Activated CD4-positive, alpha-beta T cell treated with anti-CD3 and anti-CD28 coated beads, Interleukin-10, Interleukin-2, amounts not matched to agents 100 ng/mL and 50 ng/mL, durations not matched to agents 16 hours and 8 hours (primary cell): ENCODE results near the gene TACC2.
"Not testable (repeated sequence)": the region's sequence is repeated elsewhere in the genome, so short reads cannot be mapped to it uniquely, and the experiment has no call there.

Experiments
- DNase-seq: peaks from one replicate; pipeline ENCODE4 v3.0.0-alpha.2; 2020

TACC2 gene

DNA sequence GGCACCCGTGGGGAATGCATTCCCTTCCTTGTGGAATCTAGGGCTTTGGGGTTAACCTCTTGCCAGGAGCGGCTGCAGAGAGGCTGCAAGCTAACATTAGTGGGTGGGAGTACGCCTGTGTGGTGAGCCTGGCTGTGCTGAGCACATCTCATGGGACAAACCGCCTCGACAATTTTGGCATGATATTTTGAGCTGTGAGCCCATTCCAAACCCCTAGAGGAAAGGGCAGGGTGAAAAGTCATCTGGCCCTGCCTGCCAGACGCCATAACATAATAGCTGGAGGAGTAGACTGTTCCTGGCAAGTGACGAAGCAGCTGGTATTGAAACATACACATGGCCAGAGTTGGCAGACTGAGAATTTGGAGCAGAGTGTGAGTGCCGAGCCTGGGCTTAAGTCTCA, 110.0 kb downstream of the TACC2 start:
- no peak for DNase-seq

DNA sequence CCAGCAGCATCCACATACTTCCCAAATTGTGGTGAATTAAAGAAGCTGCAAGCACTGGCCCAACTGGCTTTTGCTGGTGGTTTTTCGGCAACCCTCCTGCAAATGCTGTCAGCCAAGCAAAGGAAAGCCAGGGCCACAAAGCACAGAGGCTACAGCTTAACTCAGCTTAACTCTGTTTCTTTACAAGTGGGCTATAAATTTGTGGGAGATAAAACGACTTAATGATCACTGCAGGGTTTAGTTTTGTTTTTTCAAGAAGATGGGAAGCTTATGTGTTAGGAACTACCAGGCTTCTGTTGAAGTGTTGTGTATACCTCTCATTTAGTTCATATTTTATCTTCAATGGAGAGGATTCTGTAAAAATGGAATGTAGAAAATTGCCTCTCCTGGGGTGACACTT, 110.6 kb downstream of the TACC2 start:
- DNase-seq: no peak

DNA sequence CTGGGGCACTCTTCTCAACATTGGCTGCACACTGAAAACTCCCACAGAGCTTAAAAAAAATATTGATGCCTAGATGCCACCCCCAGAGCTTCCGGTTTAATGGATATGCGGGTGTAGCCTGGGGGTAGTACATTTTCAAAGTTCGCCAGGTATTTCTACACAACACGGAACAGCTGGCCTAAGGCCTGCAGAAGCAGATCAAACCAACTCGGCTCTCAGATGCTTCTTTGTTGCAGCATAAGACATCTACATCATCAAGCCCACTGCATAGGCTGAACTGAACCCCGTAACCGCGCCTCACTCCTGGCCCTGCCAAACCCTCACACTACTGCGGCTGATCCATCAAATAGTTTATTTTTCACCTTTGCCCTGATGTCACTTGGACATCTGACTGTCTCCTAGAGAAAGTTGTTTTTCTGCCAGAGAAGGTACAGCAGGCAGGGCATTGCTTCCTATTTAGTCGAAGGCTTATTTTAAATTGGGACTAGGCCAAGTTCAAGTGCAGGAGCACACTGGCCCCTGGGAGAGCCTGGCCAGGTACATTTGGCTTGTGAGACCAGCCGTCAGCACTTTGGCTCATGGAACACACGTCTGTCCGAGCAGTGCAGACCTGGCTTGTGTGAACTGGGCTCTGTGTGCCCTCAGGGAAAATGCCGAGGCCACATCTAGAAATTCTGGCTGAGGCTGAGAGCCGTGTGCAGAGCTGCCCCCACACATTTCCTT, 113.3 kb downstream of the TACC2 start:
- no peak for DNase-seq

DNA sequence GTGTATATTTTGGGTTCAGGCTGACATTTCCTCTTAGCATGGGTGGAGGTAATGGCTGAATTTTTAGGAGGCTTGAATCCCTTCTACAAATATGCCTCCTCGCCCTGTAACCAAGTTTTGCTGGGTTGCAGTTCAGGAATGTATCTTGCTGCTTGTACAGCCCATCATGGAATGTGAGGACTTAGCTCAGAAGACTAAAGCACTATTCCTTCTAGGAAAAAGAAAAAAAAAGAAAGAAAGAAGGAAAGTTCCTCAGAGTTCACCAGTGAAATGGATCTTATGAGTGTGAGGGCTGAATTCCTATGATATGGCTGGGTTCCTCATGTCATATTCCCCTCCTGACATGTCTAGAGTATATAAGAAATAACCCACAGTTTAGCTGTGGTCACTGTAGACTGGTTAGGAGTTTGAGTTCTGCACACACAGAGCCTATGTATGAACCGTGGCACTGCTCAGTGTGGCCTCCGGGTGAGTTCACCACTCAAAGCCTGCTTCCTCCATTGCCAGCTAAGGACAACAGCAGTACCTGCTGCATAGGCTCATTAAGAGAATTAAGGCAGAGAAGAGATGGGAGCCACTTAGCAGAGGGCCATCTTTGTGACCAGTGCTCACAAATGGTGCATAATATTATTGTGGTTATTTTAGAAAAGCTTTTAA, 114.0 kb downstream of the TACC2 start:
- no peak for DNase-seq

DNA sequence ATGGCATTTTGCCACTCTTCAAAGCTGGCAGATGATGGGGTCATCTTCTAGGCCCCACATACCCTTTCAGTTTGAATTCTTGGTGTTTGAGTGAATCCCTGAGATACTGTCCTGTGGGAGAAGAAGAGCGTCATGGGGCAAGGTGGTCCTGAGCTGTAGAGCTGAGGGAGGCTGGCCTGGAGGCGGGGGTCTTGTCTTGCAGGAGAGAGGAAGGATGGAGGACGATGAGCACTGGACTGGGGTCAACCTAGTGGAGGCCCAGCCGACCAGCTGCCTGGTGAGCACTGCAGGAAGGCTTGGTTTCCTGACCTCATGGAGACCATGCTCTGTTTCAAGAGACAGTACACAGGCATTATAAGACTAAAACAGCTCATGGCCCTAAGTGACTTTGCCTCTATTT, 114.6 kb downstream of the TACC2 start:
- DNase-seq: no peak

DNA sequence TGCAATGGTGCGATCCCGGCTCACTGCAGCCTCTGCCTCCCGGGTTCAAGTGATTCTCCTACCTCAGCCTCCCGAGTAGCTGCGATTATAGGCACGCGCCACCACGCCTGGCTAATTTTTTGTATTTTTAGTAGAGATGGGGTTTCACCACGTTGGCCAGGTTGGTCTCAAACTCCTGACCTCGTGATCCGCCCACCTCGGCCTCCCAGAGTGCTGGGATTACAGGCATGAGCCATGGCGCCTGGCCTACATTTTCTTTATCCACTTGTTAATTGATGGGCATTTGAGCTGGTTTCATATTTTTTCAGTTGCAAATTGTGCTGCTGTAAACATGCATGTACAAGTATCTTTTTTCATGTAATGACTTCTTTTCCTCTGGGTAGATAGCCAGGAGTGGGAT, 119.8 kb downstream of the TACC2 start:
- not testable (repeated sequence) for DNase-seq

DNA sequence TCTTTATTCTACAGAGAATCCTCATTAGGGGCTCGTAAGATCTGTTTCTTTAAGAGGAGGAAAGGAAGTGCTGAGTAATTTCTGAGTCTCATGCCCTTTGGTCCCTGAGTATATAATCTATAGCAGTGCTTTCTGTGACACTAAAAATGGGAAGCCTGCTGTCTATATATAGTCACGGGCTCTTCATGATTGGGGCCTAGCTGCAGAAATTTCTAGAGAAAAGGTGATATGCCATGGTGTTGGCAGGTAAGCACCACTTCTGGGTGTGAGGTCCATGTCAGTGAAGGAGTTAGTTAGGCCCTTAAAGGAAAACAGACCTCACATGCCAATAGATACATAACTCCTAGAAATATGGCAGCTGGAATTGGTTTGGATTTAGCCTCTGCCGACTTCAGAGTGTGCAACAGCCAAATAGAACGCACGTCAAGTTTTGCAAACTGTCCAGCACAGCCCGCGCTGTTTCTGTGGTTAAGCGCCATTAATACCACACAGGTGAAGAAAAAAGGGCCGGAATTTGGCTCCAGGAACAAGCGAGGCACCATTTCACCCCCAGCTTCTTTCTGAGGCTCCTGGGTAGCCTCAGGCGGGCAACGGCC, 123.2 kb downstream of the TACC2 start:
- DNase-seq: peak; percentile 33

DNA sequence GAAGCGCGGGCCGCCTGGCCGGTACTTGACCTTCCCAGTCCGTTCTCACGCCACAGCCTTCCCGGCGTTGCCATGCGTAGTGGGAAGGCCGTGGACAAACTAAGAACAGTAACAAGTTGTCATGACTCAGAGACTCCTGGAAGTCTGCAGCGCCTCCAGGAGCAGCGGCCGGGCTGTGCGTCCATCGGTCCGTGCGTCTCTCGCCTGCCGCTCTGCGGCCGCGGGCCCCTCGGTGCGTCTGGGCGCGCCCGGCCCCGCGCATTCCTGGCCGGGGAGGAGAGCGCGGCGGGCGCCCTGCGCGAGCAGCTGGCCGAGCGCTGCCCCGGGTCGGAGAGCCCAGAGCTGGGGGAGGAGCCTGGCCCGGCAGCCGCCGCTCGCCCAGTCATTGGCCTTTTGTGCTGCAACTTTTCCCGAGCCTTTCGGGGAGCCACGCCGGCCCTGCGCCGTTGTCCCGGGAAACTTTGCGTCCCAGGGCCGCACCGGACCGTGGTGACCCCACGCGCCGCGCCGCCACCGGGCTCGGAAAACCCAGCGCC, 123.7 kb downstream of the TACC2 start:
- no peak for DNase-seq

DNA sequence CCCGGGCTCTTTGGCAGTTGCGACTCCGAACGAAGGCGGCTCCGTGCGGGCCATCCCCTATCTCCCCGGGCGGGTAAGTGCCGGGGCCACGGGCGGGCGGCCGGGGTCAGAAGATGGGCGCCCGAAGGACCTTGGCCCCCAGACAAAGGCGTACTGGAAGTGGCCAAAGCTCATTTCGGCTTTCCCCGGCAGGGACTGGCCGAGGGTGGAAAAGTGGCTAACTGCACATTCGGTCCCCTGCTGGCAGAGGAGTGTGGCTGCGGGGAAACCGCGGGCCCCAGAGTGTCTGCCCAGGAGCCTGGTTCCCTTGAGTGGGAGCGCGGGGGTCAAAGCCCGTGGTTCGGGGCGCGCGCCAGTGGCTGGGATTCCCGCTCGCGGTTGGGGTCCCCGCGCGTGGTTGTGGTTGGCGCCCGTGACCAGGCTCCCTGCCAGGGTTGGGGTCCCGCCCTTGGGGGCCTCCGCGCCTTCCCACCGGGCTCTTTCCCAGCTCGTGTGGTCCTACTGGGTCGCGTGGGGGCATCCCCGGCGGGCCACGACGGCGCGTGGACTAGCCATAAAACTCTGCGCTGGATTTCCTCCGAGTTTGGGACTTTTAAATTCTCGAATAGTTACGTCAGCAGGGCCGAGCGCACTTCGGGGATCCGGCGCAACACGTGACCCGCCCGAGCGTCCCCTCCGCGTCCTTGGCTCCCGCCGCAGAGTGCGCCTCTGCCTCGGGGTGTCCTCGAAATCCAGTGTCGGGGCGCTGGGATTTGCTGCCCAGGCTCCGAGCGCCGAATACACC, 124.4 kb downstream of the TACC2 start:
- DNase-seq: peak; percentile 19

DNA sequence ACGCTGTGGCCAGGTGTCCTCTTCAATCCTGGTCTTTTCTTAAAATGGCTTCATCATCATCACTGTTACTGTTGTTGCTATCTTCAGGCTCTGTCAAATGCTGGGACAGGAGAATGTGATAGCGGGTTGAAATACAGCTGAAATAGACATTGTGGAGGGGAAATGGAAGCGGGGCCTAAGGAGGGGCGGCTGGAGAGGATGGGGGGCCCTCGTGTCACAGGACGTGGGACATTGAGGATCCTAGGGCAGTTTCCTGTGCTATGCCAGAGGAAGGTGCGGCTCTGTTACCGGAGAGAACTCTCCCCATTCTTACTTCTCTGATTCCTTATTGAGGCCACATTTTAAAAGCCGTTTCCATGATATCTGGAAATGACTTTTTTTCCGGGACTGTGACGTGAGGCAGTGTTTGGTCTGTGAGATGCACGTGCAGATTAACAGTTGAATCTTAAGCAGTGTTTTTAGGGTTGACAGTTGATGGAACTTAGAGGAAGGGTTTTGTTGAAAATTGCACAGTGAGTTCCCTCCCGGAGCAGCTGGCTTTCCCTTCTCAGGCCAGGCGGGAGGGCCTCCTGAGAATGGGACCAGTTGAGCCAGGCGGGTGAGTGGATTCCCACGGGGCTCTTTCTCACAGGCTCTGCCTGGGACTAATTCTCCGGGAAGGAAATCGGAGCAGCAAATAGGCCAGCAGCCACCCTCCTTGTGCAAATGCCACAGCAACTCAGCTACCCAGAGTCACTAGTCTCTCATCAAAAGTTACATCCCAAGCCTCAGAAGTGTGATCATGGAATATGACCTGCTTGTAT, 125.2 kb downstream of the TACC2 start:
- DNase-seq: no peak

DNA sequence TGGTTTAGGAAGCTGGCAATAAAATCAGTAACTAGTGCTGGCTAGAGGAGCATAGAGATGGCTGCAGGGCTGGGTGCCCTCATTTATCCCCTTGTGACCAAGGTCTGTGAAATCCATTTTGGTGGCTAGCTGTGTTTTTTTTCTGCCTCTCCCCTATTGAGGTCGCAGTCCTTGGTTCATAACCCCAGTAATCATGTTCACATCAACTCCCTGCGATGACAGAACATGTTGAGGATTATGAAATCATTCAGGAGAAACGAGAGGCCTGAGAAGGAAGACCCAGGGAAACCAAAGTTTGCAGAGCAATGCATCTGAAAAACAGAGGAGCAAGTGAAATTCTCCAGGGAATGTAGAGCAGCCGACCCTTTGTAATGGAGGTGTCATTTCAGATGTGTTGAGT, 126.9 kb downstream of the TACC2 start:
- DNase-seq: no peak

DNA sequence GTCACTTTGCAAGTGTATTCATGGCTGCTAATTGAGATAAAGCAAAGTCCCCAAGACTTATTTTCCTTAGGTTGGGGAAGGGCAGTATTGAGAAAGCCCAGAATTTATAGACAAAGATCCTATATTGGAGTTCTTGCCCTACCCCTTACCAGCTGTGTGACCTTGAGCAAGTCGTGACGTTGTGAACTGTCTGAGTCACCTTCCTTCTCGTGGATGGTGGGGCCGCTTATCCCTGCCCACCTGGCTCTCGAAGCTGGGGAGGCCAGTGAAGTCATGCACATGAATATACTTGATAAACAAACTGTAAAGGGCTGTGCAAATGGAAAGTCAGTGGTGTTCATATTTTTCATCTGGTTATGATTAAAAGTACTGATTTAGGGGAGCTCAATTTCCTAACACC, 127.4 kb downstream of the TACC2 start:
- DNase-seq: no peak

DNA sequence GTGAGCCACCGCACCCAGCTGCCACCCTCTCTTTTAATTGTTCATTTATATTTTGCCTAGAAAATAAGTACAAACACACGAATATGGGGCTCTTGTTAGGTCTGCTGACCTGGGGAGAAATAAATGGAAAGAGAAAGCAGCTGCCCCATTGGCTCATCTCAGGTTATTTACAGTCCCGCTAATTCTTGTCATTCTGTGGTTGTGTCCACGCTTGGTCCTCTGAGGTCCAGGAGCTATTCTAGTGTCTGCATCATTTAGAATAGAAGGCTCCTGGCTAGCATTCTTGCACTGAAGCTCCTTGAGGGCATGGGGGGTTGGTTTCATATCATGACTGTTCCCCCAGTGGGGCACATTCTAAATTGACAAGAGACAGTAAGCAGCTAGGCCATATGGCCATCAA, 128.5 kb downstream of the TACC2 start:
- no peak for DNase-seq

DNA sequence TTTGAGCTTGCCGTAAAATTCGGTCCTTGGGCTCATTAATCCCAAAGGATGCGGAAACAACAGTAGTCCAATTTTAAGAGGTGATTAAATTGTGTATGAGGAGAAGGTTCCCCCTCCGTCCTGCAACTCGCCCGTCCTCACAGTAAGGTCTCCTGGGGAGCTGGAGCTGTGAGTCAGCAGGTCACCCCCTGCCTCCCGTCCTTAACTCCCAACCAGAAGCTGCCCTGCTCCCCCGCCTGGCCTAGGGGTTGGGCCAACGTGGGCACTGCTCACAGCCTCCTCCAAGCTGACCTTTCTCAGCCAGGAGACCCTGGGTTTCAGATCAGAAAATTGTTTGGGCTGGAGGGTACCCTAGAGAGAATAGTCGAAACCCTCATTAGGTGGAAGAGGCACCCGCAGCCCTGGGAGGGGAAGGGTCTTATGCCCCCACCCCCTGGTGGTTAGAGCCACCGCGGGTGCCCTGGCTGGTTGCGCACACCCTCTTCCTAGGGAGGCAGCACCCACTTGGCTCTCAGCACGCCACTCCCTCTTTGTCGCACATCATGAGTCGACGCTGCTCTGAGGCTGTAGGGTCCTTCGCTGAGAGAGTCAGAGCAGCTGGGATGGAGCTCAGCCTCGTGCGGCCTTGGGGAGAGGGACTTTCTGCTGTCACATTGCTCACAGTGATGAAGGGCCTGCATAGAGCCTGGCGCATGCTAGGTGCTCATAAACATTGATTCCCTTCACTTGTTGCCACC, 131.2 kb downstream of the TACC2 start:
- no peak for DNase-seq

DNA sequence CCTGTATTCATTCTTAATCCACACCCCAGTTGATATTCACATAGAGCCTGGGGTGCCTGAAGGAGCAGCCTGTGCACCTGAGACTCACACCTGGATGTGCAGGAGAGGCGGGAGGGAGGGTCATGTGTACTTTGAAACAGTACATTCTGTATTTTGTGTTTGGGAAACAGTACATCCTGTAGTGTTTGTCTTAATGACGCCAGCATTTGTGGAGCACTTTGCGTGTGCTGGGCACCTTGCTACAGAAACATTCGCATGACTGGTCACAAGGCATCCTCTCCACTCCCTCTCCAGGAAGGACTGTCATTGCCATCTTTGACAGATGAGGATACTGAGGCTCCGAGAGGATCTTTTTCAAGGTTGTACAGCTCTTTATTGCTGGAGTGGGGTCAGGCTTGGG, 132.1 kb downstream of the TACC2 start:
- no peak for DNase-seq

DNA sequence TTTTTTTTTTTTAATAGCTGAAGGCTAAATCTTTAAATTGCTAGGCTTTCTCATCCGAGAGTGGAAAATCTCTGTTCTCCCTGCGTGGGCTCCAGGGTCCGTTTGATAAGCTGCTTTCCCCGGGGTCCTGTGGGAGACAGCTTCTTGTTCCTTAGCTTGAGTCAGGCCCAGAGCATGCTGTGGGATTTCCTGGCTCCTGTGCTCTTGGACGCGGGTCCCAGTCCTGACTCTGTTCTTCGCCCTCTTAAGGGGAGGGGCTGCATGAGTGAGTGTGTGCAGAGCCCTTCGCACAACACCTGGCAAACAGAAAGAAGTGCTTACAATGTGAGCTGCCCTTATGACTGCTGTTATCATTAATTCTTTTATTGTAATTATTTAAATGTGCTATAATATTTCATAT, 133.5 kb downstream of the TACC2 start:
- no peak for DNase-seq

DNA sequence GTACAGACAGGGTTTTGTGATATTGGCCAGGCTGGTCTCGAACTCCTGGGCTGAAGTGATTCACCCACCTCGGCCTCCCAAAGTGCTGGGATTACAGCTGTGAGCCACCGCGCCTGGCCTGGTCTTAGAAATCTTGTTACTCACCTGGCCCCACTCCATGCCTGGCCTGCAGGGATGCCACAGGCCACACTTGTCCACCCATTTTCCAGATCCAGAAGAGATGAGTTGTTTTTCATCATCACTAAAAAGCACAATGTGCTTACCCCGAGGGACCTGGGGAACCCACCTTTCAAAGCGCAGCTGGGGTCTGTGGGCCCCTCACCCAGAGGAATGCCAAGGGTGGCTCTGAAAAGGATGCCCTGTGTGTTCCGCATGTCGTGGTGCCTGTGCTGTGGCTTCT, 134.2 kb downstream of the TACC2 start:
- no peak for DNase-seq

DNA sequence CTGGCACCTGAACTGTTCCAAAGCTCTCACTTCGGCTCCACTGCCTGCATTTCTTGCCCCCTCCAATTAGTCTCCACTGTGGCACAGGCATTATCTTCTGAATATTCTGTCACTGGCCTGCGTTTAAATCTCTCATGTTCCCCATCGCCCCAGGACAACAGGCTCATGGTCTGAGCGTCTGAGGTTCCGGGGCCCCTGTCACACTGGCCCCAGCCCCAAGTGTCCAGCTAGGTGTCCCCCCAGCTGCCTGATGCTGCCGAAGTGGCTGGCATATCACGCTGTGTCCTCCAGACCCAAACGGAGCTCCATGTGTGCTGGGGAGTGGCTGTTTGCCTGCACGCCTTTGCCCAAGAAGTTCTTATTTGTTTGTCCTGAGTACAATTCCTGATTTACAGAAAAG, 135.4 kb downstream of the TACC2 start:
- DNase-seq: no peak

DNA sequence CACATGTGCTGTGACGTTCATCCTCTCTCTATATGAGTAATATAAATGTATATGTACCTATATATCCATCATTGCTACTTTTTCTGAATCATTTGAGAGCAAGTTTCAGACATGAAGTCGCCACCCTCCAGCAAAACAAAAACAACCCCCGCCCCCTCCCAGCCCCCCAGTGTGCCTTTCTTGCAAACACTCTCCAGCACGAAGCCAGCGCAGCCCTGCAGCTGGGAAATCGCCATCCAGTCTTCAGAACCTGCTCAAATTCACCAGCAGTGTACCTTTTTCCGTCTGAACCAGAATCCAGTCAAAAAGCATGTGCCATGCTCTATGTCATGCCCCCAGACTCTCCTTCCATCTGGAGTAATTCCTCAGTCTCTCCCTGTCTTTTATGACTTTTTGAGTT, 135.8 kb downstream of the TACC2 start:
- DNase-seq: no peak

DNA sequence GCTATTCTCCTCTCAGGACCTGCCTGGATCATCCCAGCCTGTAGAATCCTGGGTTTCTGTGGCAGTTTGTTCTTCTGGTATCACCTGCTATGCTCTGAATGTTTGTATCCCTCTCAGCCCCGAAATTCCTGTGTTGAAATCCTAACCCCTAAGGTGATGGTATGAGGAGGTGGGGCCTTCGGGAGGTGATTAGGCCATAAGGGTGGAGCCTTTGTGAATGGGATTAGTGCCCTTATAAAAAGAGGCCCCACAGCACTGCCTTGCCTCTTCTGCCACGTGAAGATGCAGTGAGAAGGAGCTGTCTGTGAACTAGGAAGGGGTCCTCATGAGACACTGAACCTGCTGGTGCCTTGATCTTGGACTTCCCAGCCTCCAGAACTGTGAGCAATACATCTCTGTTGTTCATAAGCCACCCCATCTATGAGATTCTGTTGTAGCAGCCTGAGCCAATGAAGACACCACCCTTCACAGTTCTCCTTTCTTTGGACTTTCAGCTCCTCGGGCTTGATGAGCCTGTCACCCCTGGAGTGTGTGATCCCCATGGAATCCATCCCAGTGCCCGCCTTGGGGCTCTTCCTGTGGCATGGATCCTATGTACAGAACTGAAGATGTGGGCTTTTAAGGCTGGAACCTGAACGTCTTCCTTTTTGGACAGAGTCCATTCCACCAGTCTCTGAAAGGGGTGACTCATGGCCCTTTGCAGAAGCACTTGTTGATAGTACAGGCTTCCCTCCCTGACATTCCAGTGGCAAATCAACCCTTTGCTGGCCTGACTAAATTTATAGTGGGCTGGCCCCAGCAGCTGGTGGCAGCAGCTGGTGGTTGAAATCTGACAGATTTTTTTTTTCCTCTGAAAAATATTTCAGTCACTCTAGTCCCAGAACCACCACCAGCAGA, 138.0 kb downstream of the TACC2 start:
- DNase-seq: no peak

DNA sequence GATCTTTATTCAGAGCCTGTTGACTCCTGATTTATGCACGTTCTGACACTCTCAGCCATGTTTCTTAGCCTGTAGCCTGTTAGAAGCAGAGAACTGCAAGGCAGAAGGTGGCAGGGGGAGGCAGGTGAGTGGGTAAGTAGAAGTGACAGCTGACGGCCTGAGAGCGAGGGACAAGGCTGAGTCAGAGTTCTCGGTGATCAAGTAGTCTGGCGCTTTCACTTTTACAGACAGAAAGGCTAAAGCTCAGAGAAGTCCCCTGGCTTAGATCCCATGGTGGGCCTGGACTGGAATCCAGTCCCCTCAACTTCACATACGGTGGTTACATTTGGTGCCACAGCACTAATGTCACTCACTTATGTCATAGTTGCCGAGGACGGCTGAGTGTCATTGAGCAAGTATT, 139.0 kb downstream of the TACC2 start:
- no peak for DNase-seq
